Measurements from ENCODE around the gene IGF2BP3. TPM values are rescaled to one million over a fixed set of nuclear protein-coding genes. Genes with fewer than 3 reads are reported as not detected.
"Not testable (repeated sequence)": the region's sequence is repeated elsewhere in the genome, so short reads cannot be mapped to it uniquely, and the experiment has no call there.

The IGF2BP3 gene
- total and polyA plus RNA-seq, 3 donors from 2014 or later = 17.8 to 36.0 (median 20.1) TPM

DNA sequence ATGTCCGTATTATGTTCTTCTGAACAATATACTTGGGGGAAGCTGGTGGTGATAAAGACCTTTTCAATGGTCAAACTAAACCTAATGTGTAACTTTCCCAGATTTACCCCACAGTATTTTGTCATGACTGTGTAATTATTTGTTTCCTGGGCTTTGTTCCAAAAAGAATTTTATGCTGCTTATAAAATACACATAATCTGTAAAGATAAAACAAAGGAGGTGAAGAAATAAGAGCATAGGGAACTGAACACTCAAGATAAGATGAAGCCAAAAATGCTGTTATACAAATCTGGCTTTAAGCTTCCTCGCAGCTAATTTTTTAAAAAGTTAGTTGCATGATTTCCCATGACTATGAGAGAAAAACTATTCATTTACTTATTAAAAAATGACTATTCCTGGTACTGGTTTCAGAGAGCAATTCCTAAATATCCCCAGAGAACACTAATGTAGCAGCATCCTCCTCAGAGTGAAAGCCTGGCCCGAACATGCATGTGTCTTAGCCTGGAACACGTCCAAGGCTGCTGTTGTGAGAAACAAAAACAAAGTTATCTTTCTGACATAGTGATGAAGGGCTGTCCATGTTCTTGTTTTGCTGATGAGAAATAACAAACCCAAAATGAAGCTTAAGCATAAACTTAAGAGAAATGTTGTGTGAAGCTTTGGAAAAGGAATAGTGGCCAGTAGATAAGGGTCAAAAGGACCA lies 137.2 kb downstream of the IGF2BP3 start:
- intact Hi-C loops (cut with DNase I; ENCODE audit: low total_unique reads) = no loop called here
- no peak for TF ChIP-seq POLR2A (IDR thresholded peaks at IDR 0.05)
- TF ChIP-seq, protein P1, sequence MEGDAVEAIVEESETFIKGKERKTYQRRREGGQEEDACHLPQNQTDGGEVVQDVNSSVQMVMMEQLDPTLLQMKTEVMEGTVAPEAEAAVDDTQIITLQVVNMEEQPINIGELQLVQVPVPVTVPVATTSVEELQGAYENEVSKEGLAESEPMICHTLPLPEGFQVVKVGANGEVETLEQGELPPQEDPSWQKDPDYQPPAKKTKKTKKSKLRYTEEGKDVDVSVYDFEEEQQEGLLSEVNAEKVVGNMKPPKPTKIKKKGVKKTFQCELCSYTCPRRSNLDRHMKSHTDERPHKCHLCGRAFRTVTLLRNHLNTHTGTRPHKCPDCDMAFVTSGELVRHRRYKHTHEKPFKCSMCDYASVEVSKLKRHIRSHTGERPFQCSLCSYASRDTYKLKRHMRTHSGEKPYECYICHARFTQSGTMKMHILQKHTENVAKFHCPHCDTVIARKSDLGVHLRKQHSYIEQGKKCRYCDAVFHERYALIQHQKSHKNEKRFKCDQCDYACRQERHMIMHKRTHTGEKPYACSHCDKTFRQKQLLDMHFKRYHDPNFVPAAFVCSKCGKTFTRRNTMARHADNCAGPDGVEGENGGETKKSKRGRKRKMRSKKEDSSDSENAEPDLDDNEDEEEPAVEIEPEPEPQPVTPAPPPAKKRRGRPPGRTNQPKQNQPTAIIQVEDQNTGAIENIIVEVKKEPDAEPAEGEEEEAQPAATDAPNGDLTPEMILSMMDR (IDR thresholded peaks at IDR 0.05) = no peak
- Histone ChIP-seq H3K4me1 (peaks cover 5% of the 10 kb centered on the region), H3K4me3 (no peak overlapping the region), H3K27me3 (no peaks in the 10 kb centered on the region), H3K36me3 (ENCODE audit: low read depth, missing control alignments) (no peaks in the 10 kb centered on the region), H3K27ac (no peak overlapping the region), H3K9me3 (no peaks in the 10 kb centered on the region)
- WGBS, 2 donors = 23 to 40% methylated on average over 4 of the region's 4 CpGs
- DNase-seq = peak; percentile 70

DNA sequence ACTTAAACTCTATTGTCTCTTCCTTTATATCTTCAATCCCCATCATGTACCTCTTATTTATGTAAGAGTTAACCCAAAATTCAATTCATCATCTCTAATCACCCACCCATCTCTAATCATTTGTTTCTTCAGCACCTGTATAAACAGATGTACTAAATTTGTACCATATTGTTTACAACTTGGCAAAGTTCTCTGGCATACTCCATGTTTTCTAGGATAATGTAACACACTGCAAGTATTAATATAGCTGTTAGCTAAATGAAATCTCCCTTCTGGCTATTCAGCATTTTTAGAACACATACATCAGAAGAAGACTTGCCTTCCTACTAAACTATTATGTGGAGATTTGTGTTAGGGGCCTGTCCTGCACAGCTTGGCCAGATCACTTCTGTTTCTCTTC lies 138.1 kb downstream of the IGF2BP3 start:
- no peaks in the 10 kb centered on the region for H3K36me3 ChIP-seq (ENCODE audit: low read depth, missing control alignments)
- H3K4me3 ChIP-seq = no peak overlapping the region
- no peaks in the 10 kb centered on the region for H3K9me3 ChIP-seq
- intact Hi-C loops (cut with DNase I; ENCODE audit: low total_unique reads) = no loop called here
- TF ChIP-seq, protein P1 (IDR thresholded peaks at IDR 0.05) = no peak
- TF ChIP-seq POLR2A (IDR thresholded peaks at IDR 0.05) = no peak
- H3K27me3 ChIP-seq = no peaks in the 10 kb centered on the region
- peaks cover 5% of the 10 kb centered on the region for H3K4me1 ChIP-seq
- H3K27ac ChIP-seq = no peak overlapping the region
- no peak for DNase-seq

DNA sequence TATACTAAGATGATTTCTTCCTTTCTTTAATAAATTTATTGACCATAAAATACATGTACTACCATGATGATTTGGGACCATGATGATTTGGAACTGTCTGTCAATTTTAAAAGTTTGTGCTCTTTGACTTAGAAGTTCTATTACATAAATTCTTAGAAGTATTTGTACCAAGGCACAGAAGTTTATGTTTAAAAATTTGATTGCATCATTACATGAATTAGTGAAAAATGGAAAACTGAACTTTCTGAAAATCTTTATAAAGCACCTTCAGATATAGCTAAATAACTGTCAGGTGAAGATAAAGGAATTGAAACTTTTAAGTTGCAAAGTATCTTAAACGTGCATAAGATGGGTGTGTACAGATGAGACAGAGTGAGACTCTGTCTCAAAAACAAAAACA lies 139.2 kb downstream of the IGF2BP3 start:
- WGBS, 2 donors = 59 to 62% methylated on average over 1 of the region's 1 CpG
- Histone ChIP-seq H3K27ac (no peak overlapping the region), H3K4me1 (peaks cover 5% of the 10 kb centered on the region), H3K36me3 (ENCODE audit: low read depth, missing control alignments) (no peaks in the 10 kb centered on the region), H3K27me3 (no peaks in the 10 kb centered on the region), H3K9me3 (no peaks in the 10 kb centered on the region), H3K4me3 (no peak overlapping the region)
- no peak for DNase-seq
- intact Hi-C loops (cut with DNase I; ENCODE audit: low total_unique reads) = no loop called here
- no peak for TF ChIP-seq POLR2A (IDR thresholded peaks at IDR 0.05)
- TF ChIP-seq, protein P1 (IDR thresholded peaks at IDR 0.05) = no peak

DNA sequence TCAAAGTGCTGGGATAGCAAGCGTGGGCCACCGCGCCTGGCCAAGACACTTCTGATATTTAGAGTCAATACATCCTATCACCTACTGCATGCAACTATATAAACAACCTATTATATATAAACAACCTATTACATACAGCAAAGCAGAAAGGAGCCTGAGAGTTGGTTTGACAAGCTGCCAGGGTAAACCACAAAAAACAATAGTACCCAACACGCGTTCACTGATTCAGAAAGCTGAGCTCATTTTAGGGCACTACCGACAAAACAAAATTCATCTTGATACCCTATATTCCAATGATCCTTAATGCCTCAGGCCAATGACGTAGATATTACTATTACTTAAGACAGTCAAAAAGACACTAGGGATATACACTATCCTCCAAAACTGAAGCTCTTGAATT lies 154.9 kb downstream of the IGF2BP3 start:
- no peaks in the 10 kb centered on the region for H3K36me3 ChIP-seq (ENCODE audit: low read depth, missing control alignments)
- intact Hi-C loops (cut with DNase I; ENCODE audit: low total_unique reads) = no loop called here
- H3K4me3 ChIP-seq = no peak overlapping the region
- no peaks in the 10 kb centered on the region for H3K27me3 ChIP-seq
- no peaks in the 10 kb centered on the region for H3K9me3 ChIP-seq
- H3K4me1 ChIP-seq = no peaks in the 10 kb centered on the region
- DNase-seq = no peak
- no peak for TF ChIP-seq POLR2A (IDR thresholded peaks at IDR 0.05)
- no peak overlapping the region for H3K27ac ChIP-seq
- 85 to 96% methylated on average over 7 of the region's 7 CpGs for WGBS, 2 donors

DNA sequence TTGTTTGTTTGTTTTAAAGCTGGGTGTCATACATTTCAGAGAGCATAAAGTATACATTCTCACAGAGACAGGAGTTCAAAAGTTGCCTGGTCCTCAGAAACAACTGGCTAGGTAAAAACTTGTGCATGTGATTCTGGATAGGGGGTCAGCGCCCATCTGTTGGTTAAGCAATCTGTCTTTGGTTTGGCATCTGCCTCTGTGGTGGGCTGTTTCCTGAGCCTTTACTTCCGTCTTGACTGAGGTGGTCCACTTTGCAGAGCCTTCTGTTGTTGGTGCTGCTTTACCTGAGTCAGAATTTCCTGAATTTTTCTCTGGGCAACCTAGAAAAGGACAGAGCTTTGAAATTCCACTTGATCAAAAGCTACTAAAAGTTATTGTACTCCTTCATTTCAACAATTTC lies 158.2 kb downstream of the IGF2BP3 start:
- H3K4me3 ChIP-seq; H3K4me1 ChIP-seq; H3K9me3 ChIP-seq; H3K27ac ChIP-seq; H3K27me3 ChIP-seq; intact Hi-C loops (cut with DNase I; ENCODE audit: low total_unique reads); H3K36me3 ChIP-seq (ENCODE audit: low read depth, missing control alignments); DNase-seq: not testable (repeated sequence)
- 79 to 86% methylated on average over 2 of the region's 2 CpGs for WGBS, 2 donors

DNA sequence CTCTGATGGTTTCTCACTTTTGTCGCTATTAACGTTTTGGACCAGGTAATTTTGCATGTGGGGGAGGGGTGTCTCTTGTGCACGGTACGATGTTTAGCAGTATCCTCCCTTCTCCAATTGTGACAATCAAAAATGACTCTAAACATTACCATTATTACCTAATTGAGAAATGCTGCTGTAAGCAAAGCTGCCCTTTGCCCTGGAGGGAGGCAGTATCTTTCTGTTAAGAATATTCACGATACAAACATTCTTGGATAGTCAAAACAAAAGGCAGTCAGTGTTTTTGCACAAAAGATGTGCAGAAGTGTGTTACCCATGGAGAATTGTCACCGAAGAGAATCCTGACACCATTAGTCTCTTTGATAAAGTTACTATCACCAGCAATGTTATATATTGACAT lies 161.5 kb downstream of the IGF2BP3 start:
- no peak overlapping the region for H3K4me3 ChIP-seq
- no peaks in the 10 kb centered on the region for H3K36me3 ChIP-seq (ENCODE audit: low read depth, missing control alignments)
- intact Hi-C loops (cut with DNase I; ENCODE audit: low total_unique reads) = no loop called here
- H3K9me3 ChIP-seq = no peaks in the 10 kb centered on the region
- H3K27me3 ChIP-seq = no peaks in the 10 kb centered on the region
- no peaks in the 10 kb centered on the region for H3K4me1 ChIP-seq
- TF ChIP-seq, protein P1 (IDR thresholded peaks at IDR 0.05) = no peak
- TF ChIP-seq POLR2A (IDR thresholded peaks at IDR 0.05) = no peak
- 78 to 87% methylated on average over 6 of the region's 6 CpGs for WGBS, 2 donors
- no peak for DNase-seq
- H3K27ac ChIP-seq = no peak overlapping the region
